Measurements from ENCODE around the gene DCP1B. TPM values are rescaled to one million over a fixed set of nuclear protein-coding genes. Genes with fewer than 3 reads are reported as not detected.

The DCP1B gene
- total RNA-seq, 3 donors from 2014 or later = 12.2 to 20.8 (median 18.0) TPM

DNA sequence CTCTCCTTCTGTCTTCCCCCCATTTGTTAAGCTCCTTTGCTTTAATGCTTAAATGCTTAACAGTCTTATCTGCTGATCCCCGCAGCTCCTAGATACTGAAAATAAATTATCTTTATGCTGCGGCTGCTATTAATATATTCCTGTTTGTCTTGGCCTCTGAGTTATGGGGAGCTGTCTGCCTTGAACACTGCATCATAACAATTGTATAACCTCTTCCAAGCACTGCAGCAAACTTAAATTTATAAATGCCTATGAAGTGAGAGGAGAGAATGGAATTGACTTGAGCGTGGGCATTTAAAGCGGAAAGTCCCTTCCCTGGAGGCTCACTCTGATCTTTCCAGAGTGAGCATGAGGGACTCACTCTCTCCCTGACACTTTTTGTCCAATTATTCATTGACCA, 23.1 kb upstream of the DCP1B start:
- TF ChIP-seq POLR2AphosphoS5 (IDR thresholded peaks at IDR 0.05) (no peak), POLR2A (IDR thresholded peaks at IDR 0.05) (no peak)
- TF ChIP-seq, protein P1, sequence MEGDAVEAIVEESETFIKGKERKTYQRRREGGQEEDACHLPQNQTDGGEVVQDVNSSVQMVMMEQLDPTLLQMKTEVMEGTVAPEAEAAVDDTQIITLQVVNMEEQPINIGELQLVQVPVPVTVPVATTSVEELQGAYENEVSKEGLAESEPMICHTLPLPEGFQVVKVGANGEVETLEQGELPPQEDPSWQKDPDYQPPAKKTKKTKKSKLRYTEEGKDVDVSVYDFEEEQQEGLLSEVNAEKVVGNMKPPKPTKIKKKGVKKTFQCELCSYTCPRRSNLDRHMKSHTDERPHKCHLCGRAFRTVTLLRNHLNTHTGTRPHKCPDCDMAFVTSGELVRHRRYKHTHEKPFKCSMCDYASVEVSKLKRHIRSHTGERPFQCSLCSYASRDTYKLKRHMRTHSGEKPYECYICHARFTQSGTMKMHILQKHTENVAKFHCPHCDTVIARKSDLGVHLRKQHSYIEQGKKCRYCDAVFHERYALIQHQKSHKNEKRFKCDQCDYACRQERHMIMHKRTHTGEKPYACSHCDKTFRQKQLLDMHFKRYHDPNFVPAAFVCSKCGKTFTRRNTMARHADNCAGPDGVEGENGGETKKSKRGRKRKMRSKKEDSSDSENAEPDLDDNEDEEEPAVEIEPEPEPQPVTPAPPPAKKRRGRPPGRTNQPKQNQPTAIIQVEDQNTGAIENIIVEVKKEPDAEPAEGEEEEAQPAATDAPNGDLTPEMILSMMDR (IDR thresholded peaks at IDR 0.05) = no peak
- Histone ChIP-seq H3K36me3 (no peaks in the 10 kb centered on the region), H3K27ac (no peak overlapping the region), H3K4me1 (no peaks in the 10 kb centered on the region), H3K27me3 (no peaks in the 10 kb centered on the region), H3K4me3 (no peak overlapping the region), H3K9me3 (no peaks in the 10 kb centered on the region)
- no peak for DNase-seq (ENCODE audit: low spot score in 2 of 2)
- intact Hi-C loops (cut with DNase I; ENCODE audit: low total_unique reads) = no loop called here

DNA sequence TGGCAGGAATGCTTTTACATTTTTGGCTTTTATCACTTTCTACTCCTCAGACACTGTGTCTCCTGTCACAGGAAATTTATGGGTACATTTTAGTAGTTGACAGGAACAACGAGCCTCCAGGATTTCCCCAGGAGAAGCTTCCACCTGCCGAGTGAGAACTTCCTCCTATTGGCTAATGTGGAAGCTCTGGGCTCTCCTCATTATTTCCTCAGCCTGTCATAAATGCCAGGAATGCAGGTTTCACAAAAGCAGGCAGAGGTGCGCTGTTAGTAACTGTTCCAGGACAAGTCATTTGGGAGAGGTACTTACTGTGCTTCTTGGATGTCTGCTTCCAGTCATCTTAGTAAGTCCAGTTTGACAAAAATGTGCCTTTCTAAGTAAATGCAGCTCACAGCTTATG, 19.1 kb upstream of the DCP1B start:
- Histone ChIP-seq H3K36me3 (no peaks in the 10 kb centered on the region), H3K27ac (no peak overlapping the region), H3K27me3 (no peaks in the 10 kb centered on the region), H3K4me3 (no peak overlapping the region), H3K4me1 (no peaks in the 10 kb centered on the region), H3K9me3 (no peaks in the 10 kb centered on the region)
- TF ChIP-seq POLR2A (IDR thresholded peaks at IDR 0.05) = no peak
- TF ChIP-seq POLR2AphosphoS5 (IDR thresholded peaks at IDR 0.05) = no peak
- DNase-seq (ENCODE audit: low spot score in 2 of 2) = no peak
- intact Hi-C loops (cut with DNase I; ENCODE audit: low total_unique reads) = no loop called here

DNA sequence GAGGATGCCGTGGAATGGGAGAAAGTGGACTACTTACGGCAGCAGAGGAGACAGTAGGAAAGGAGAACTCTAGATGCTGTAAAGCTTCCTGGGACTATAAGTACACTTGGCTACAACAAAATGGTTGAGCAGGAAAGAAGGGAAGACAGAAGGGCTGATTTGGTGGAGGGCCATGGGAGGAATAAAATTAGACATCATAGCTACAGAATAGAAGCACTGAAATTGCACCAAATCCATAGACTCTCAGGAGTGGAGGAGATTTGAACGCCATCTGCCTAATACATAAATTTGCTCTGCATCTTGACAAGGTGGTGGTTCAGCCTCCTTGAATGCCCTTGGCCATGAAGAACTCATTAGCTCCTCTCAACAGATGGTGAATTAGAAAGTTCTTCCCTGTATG, 16.3 kb upstream of the DCP1B start:
- intact Hi-C loops (cut with DNase I; ENCODE audit: low total_unique reads) = no loop called here
- H3K9me3 ChIP-seq = no peaks in the 10 kb centered on the region
- no peak for DNase-seq (ENCODE audit: low spot score in 2 of 2)
- H3K27me3 ChIP-seq = no peaks in the 10 kb centered on the region
- no peak overlapping the region for H3K27ac ChIP-seq
- no peaks in the 10 kb centered on the region for H3K4me1 ChIP-seq
- TF ChIP-seq, protein P1 (IDR thresholded peaks at IDR 0.05) = no peak
- TF ChIP-seq POLR2A (IDR thresholded peaks at IDR 0.05) (no peak), POLR2AphosphoS5 (IDR thresholded peaks at IDR 0.05) (no peak)
- H3K4me3 ChIP-seq = no peak overlapping the region
- no peaks in the 10 kb centered on the region for H3K36me3 ChIP-seq

GRCh38 chr12:2019126-2019525, 14.9 kb upstream of the DCP1B start:
- H3K9me3 ChIP-seq = no peaks in the 10 kb centered on the region
- H3K4me1 ChIP-seq = no peaks in the 10 kb centered on the region
- no peak overlapping the region for H3K27ac ChIP-seq
- TF ChIP-seq, protein P1 (IDR thresholded peaks at IDR 0.05) = no peak
- TF ChIP-seq POLR2A (IDR thresholded peaks at IDR 0.05) (no peak), POLR2AphosphoS5 (IDR thresholded peaks at IDR 0.05) (no peak)
- no peaks in the 10 kb centered on the region for H3K36me3 ChIP-seq
- DNase-seq (ENCODE audit: low spot score in 2 of 2) = no peak
- H3K4me3 ChIP-seq = no peak overlapping the region
- H3K27me3 ChIP-seq = no peaks in the 10 kb centered on the region
- intact Hi-C loops (cut with DNase I; ENCODE audit: low total_unique reads) = no loop called here

DNA sequence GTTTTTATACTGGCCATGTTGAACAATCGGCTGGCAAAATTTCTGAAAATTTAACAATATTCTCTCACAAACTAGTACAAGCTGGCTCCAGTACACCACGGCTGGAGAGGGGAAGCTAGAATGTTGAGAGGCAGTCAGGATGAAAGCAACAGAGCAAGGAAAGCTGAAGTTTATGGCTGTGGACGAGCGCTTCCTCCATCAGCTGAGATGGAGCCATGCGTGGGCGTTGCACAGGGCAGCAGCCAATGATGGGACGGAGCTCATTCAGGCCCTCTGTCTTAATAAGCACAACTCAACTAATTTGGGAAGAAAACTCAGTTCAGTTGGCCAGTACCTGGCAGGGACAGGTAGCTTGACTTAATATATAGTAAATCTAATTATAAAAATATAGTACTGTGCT, 14.1 kb upstream of the DCP1B start:
- no peaks in the 10 kb centered on the region for H3K27me3 ChIP-seq
- H3K9me3 ChIP-seq = no peaks in the 10 kb centered on the region
- DNase-seq (ENCODE audit: low spot score in 2 of 2) = no peak
- H3K4me3 ChIP-seq = no peak overlapping the region
- intact Hi-C loops (cut with DNase I; ENCODE audit: low total_unique reads) = no loop called here
- no peaks in the 10 kb centered on the region for H3K4me1 ChIP-seq
- TF ChIP-seq, protein P1 (IDR thresholded peaks at IDR 0.05) = no peak
- TF ChIP-seq POLR2A (IDR thresholded peaks at IDR 0.05) (no peak), POLR2AphosphoS5 (IDR thresholded peaks at IDR 0.05) (no peak)
- H3K36me3 ChIP-seq = no peaks in the 10 kb centered on the region
- no peak overlapping the region for H3K27ac ChIP-seq

All from breast epithelium (tissue), 4 donors.